ENCODE data around the gene FAM237A.

DNA sequence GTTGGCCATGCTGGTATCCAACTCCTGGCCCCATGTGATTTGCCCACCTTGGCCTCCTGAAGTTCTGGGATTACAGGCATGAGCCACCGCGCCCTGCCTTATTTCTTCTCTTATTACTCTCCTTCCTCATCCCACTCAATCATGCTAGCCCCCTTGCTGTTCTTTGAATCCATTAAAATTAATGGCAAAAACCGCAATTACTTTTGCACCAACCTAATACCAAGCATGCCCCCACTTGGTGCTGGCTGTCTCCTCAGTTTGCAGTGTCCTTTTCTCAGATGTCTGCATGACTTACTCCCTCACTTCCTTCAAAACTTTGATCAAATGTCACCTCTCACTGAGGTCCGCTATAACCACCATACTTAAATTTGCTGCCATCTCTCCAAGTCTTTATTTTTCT lies 41.3 kb downstream of the FAM237A start:
- TF ChIP-seq POLR2A (IDR thresholded peaks at IDR 0.05): no peak
- TF ChIP-seq, protein P1, sequence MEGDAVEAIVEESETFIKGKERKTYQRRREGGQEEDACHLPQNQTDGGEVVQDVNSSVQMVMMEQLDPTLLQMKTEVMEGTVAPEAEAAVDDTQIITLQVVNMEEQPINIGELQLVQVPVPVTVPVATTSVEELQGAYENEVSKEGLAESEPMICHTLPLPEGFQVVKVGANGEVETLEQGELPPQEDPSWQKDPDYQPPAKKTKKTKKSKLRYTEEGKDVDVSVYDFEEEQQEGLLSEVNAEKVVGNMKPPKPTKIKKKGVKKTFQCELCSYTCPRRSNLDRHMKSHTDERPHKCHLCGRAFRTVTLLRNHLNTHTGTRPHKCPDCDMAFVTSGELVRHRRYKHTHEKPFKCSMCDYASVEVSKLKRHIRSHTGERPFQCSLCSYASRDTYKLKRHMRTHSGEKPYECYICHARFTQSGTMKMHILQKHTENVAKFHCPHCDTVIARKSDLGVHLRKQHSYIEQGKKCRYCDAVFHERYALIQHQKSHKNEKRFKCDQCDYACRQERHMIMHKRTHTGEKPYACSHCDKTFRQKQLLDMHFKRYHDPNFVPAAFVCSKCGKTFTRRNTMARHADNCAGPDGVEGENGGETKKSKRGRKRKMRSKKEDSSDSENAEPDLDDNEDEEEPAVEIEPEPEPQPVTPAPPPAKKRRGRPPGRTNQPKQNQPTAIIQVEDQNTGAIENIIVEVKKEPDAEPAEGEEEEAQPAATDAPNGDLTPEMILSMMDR (IDR thresholded peaks at IDR 0.05): no peak
- no peak for TF ChIP-seq POLR2AphosphoS5 (IDR thresholded peaks at IDR 0.05)
- TF ChIP-seq EP300 (IDR thresholded peaks at IDR 0.05): no peak
